SJCRH30 (cell line): Measurements from ENCODE around the gene CLDN9. TPM values are rescaled to one million over a fixed set of nuclear protein-coding genes. Genes with fewer than 3 reads are reported as not detected.

Experiments used
- DNase-seq, 2 experiments: peaks; one replicate each; pipeline ENCODE4 v3.0.0-alpha.2; 2015 to 2020
- H3K27ac ChIP-seq: fragments of 250-450 bp; sonication (Bioruptor Pico); 2 replicates; pipeline ENCODE4 v1.5.1; 2020; ENCODE audit warnings: mild to moderate bottlenecking, moderate library complexity
- H3K27me3 ChIP-seq: fragments of 250-450 bp; sonication (Bioruptor Pico); 2 replicates; pipeline ENCODE4 v1.5.1; 2020; ENCODE audit warnings: mild to moderate bottlenecking, moderate library complexity
- H3K36me3 ChIP-seq: fragments of 250-450 bp; sonication (Bioruptor Pico); 2 replicates; pipeline ENCODE4 v1.5.1; 2020; ENCODE audit warnings: mild to moderate bottlenecking, moderate library complexity
- H3K4me1 ChIP-seq: fragments of 250-450 bp; sonication (Bioruptor Pico); 2 replicates; pipeline ENCODE4 v1.5.1; 2020; ENCODE audit warnings: mild to moderate bottlenecking, moderate library complexity
- H3K4me3 ChIP-seq: fragments of 250-450 bp; sonication (Bioruptor Pico); 2 replicates; pipeline ENCODE4 v1.5.1; 2020; ENCODE audit warnings: mild to moderate bottlenecking, moderate library complexity
- H3K9me3 ChIP-seq: fragments of 250-450 bp; sonication (Bioruptor Pico); replicated peaks from 2 replicates; pipeline ENCODE4 v1.5.1; 2020; ENCODE audit warnings: mild to moderate bottlenecking, moderate library complexity
- total RNA-seq: library from RNA; depleted of rRNA; stranded (reverse); fragments of >200 nt; shearing (Covaris generic); gene quantifications from 2 replicates; pipeline ENCODE4 v1.2.3, GENCODE V29; 2014

Gene CLDN9
- total RNA-seq, 1 experiment from 2014 or later = not detected

GRCh38 chr16:3035972-3036725 lies 23.4 kb downstream of the CLDN9 start:
- no peak overlapping the region for H3K27ac ChIP-seq
- DNase-seq = no peak
- no peaks in the 10 kb centered on the region for H3K36me3 ChIP-seq
- peaks cover 47% of the 10 kb centered on the region for H3K27me3 ChIP-seq
- no peaks in the 10 kb centered on the region for H3K9me3 ChIP-seq
- H3K4me3 ChIP-seq = no peak overlapping the region
- peaks cover 8% of the 10 kb centered on the region for H3K4me1 ChIP-seq

- Histone ChIP-seq H3K9me3 (no peaks in the 10 kb centered on the region), H3K27ac (no peak within 1 kb of the TSS), H3K36me3 (no peaks in the 10 kb centered on the region), H3K4me3 (no peak within 1 kb of the TSS), H3K27me3 (peaks cover 43% of the 10 kb centered on the region), H3K4me1 (peaks cover 2% of the 10 kb centered on the region; the same call in 1 of the 2 replicates)
- no peak for DNase-seq
Observed at GRCh38 chr16:3036726-3037315, 24.1 kb downstream of the CLDN9 start, which contains the start of gene BICDL2. Gene BICDL2, minus strand, starts transcription at chr16:3036944. Its CDS starts 1,448 bp downstream, at chr16:3035496.

GRCh38 chr16:3038256-3038655 lies 25.5 kb downstream of the CLDN9 start:
- Histone ChIP-seq H3K4me3 (no peak overlapping the region), H3K4me1 (no peaks in the 10 kb centered on the region), H3K27ac (no peak overlapping the region), H3K36me3 (no peaks in the 10 kb centered on the region), H3K9me3 (no peaks in the 10 kb centered on the region), H3K27me3 (peaks cover 37% of the 10 kb centered on the region)
- no peak for DNase-seq

- no peaks in the 10 kb centered on the region for H3K9me3 ChIP-seq
- no peak for DNase-seq
- peaks cover 36% of the 10 kb centered on the region for H3K27me3 ChIP-seq
Observed at GRCh38 chr16:3038896-3039295, 26.2 kb downstream of the CLDN9 start.

GRCh38 chr16:3042376-3042775 lies 29.7 kb downstream of the CLDN9 start:
- DNase-seq = no peak
- Histone ChIP-seq H3K9me3 (no peaks in the 10 kb centered on the region), H3K27ac (no peak overlapping the region), H3K4me3 (no peak overlapping the region), H3K27me3 (peaks cover 16% of the 10 kb centered on the region), H3K4me1 (no peaks in the 10 kb centered on the region), H3K36me3 (no peaks in the 10 kb centered on the region)

More at GRCh38 chr16:3038896-3039295, 26.2 kb downstream of the CLDN9 start:
- Histone ChIP-seq H3K4me3 (no peak overlapping the region), H3K36me3 (no peaks in the 10 kb centered on the region), H3K4me1 (no peaks in the 10 kb centered on the region), H3K27ac (no peak overlapping the region)

GRCh38 chr16:3044708-3045107 lies 32.0 kb downstream of the CLDN9 start:
- Histone ChIP-seq H3K27ac (no peak overlapping the region), H3K4me1 (no peaks in the 10 kb centered on the region), H3K36me3 (no peaks in the 10 kb centered on the region), H3K27me3 (peaks cover 8% of the 10 kb centered on the region), H3K4me3 (peak overlapping the region; percentile 65; the same call in 1 of the 2 replicates), H3K9me3 (no peaks in the 10 kb centered on the region)
- DNase-seq = no peak

GRCh38 chr16:3045758-3046640 lies 33.3 kb downstream of the CLDN9 start, which contains the start of gene MMP25:
Gene MMP25, plus strand, starts transcription at chr16:3046561. Its CDS starts 357 bp downstream, at chr16:3046918.
- no peaks in the 10 kb centered on the region for H3K9me3 ChIP-seq
- peaks cover 7% of the 10 kb centered on the region for H3K27me3 ChIP-seq
- H3K27ac ChIP-seq = no peak within 1 kb of the TSS
- H3K4me3 ChIP-seq = peak within 1 kb of the TSS; percentile 65
- peak; percentile 39 to 52 for DNase-seq
- H3K36me3 ChIP-seq = no peaks in the 10 kb centered on the region
- H3K4me1 ChIP-seq = no peaks in the 10 kb centered on the region

- Histone ChIP-seq H3K4me3 (no peak overlapping the region), H3K9me3 (no peaks in the 10 kb centered on the region), H3K36me3 (no peaks in the 10 kb centered on the region), H3K27ac (no peak overlapping the region), H3K27me3 (peaks cover 5% of the 10 kb centered on the region), H3K4me1 (no peaks in the 10 kb centered on the region)
- DNase-seq = no peak
Observed at GRCh38 chr16:3046641-3047386, 34.1 kb downstream of the CLDN9 start.

GRCh38 chr16:3047387-3047720 lies 34.6 kb downstream of the CLDN9 start:
- no peak for DNase-seq
- no peak overlapping the region for H3K27ac ChIP-seq
- H3K4me1 ChIP-seq = no peaks in the 10 kb centered on the region
- no peaks in the 10 kb centered on the region for H3K9me3 ChIP-seq
- no peak overlapping the region for H3K4me3 ChIP-seq
- H3K27me3 ChIP-seq = peaks cover 5% of the 10 kb centered on the region
- H3K36me3 ChIP-seq = no peaks in the 10 kb centered on the region

GRCh38 chr16:3049921-3050481 lies 37.3 kb downstream of the CLDN9 start:
- no peak overlapping the region for H3K4me3 ChIP-seq
- no peaks in the 10 kb centered on the region for H3K9me3 ChIP-seq
- H3K36me3 ChIP-seq = no peaks in the 10 kb centered on the region
- peaks cover 5% of the 10 kb centered on the region for H3K27me3 ChIP-seq
- no peak for DNase-seq
- no peaks in the 10 kb centered on the region for H3K4me1 ChIP-seq
- H3K27ac ChIP-seq = no peak overlapping the region

GRCh38 chr16:3050487-3050886 lies 37.8 kb downstream of the CLDN9 start:
- no peaks in the 10 kb centered on the region for H3K36me3 ChIP-seq
- no peak overlapping the region for H3K27ac ChIP-seq
- H3K27me3 ChIP-seq = peaks cover 5% of the 10 kb centered on the region
- H3K4me3 ChIP-seq = no peak overlapping the region
- H3K4me1 ChIP-seq = no peaks in the 10 kb centered on the region
- no peak for DNase-seq
- no peaks in the 10 kb centered on the region for H3K9me3 ChIP-seq

GRCh38 chr16:3051009-3051408 lies 38.3 kb downstream of the CLDN9 start:
- Histone ChIP-seq H3K9me3 (no peaks in the 10 kb centered on the region), H3K27ac (no peak overlapping the region), H3K27me3 (peaks cover 5% of the 10 kb centered on the region), H3K4me1 (no peaks in the 10 kb centered on the region), H3K36me3 (no peaks in the 10 kb centered on the region), H3K4me3 (no peak overlapping the region)
- DNase-seq = no peak

GRCh38 chr16:3051494-3051893 lies 38.8 kb downstream of the CLDN9 start:
- H3K4me1 ChIP-seq = no peaks in the 10 kb centered on the region
- no peak for DNase-seq

More at GRCh38 chr16:3051494-3051893, 38.8 kb downstream of the CLDN9 start:
- peaks cover 5% of the 10 kb centered on the region for H3K27me3 ChIP-seq
- H3K9me3 ChIP-seq = no peaks in the 10 kb centered on the region
- H3K36me3 ChIP-seq = no peaks in the 10 kb centered on the region
- no peak overlapping the region for H3K27ac ChIP-seq
- no peak overlapping the region for H3K4me3 ChIP-seq
